Fibroblast of skin of left biceps (primary cell): Measurements from ENCODE around the gene AXIN2.
A peak's percentile ranks its signal among the peaks of the same experiment; 100 is the strongest.

ENCODE experiments used
- DNase-seq, 2 experiments: peaks; one replicate each; pipeline ENCODE4 v3.0.0-alpha.2; 2013; ENCODE audit warnings: low read depth in 2 of 2

AXIN2 gene

GRCh38 chr17:65553646-65554552 lies 7.5 kb downstream of the AXIN2 start:
- no peak for DNase-seq

GRCh38 chr17:65553009-65553645 lies 8.3 kb downstream of the AXIN2 start:
- DNase-seq = peak; percentile 88 to 91

GRCh38 chr17:65552214-65552613 lies 9.2 kb downstream of the AXIN2 start:
- DNase-seq = no peak

- no peak for DNase-seq
Observed at GRCh38 chr17:65551267-65552040, 10.0 kb downstream of the AXIN2 start.

GRCh38 chr17:65550758-65551157 lies 10.7 kb downstream of the AXIN2 start:
- DNase-seq = no peak

GRCh38 chr17:65550075-65550662 lies 11.3 kb downstream of the AXIN2 start:
- DNase-seq = no peak

GRCh38 chr17:65548269-65548969 lies 13.0 kb downstream of the AXIN2 start:
- no peak for DNase-seq

GRCh38 chr17:65547253-65547670 lies 14.2 kb downstream of the AXIN2 start:
- no peak for DNase-seq

- DNase-seq = no peak
Observed at GRCh38 chr17:65546579-65546978, 14.9 kb downstream of the AXIN2 start.

- DNase-seq = no peak
Observed at GRCh38 chr17:65545705-65546523, 15.5 kb downstream of the AXIN2 start.

GRCh38 chr17:65544672-65545071 lies 16.8 kb downstream of the AXIN2 start:
- no peak for DNase-seq

- DNase-seq = no peak
Observed at GRCh38 chr17:65542610-65543009, 18.8 kb downstream of the AXIN2 start.

GRCh38 chr17:65542067-65542466 lies 19.4 kb downstream of the AXIN2 start:
- no peak for DNase-seq

GRCh38 chr17:65541453-65541852 lies 20.0 kb downstream of the AXIN2 start:
- DNase-seq = no peak

GRCh38 chr17:65539630-65540266 lies 21.7 kb downstream of the AXIN2 start:
- DNase-seq = no peak

- DNase-seq = no peak
Observed at GRCh38 chr17:65538675-65539529, 22.5 kb downstream of the AXIN2 start.

GRCh38 chr17:65537845-65538674 lies 23.4 kb downstream of the AXIN2 start:
- DNase-seq = no peak

GRCh38 chr17:65537343-65537844 lies 24.1 kb downstream of the AXIN2 start:
- DNase-seq = no peak
